ENCODE results near the gene PTGIR.
"Not testable (repeated sequence)": the region's sequence is repeated elsewhere in the genome, so short reads cannot be mapped to it uniquely, and the experiment has no call there.

The PTGIR gene

DNA sequence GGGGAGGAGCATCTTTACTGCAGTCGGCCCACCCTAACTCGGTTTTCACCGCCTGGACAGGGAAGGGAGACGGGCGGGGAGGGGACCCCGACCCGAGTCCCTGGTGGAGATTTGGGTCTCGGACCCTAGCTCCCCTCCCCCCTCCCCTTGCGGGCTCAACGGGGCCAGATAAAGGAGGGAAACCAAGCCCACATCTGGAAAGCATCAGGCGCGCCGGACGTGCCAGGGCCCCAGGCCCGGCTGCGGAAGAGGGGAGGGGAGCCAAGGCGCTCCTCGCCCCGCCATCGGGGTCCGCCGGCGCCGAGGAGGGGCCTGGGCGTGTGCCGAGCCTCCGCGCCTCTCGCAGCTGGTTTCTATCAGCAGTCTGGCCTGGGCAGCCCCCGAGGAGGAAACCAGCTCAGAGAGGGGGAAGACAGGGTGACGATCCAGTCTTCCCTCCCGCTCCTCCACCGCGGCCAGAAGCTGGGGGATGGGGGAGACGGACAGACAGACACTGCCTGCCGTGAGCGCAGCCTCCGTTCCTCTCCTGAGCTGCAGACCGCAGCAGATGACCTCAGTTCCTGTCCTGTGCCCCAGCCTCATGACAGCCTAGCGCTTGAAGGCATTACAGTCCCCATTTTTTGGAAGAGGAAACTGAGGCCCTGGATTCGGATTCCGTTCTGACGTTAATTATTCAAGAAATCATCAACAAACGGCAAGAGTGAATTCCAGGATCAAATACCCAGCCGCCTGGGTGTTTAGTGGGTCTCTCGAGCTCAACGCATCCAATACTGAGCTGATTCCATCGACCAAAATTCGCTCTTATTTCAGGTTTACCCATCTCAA is 14.7 kb upstream of the PTGIR start:
- no peak for DNase-seq

GRCh38 chr19:46637224-46637623 is 12.3 kb upstream of the PTGIR start:
- no peak for DNase-seq

DNA sequence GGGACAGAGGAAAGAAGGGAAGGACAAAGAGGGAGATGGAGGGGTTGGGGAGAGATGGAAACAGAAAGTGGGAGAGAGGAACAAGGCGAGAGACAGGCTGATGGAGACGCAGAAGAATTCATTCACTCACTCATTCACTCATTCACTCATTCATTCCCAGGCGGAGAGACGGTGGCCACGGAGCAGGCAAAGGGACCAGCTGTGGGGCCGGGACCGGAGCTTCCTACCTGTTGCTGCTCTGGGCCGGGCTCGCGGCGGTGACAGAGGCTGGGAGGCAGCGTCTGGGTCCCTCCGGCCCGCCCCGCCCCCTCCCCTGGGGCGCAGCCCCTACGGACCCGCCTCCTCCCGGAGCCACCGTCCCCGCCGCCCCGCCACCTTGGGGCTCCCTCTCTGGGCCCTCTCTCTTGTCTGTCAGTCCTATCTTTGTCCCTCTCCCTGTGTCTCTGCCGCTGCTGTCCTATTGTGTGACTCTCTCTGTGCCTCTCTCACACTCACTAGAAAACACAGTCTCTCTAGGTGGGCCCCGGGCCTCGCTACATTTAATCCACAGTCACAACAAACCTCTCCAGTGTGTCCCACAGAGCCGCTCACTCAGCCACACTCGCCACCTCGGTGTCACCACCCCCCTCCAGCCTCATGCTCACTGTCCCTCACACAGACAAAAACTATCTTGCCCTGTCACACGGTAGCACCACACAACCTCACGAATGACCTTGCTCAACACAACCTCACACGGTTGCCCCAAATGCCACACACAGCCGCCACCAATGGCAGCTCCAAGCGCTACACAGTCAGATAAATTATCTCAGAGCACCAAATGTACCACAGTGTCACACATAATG is 11.3 kb upstream of the PTGIR start, which contains the start of gene GNG8:
TSS of gene GNG8 (minus strand) at position 283 of the 842 bp plus-strand sequence. CDS start 1,520 bp downstream, outside the sequence.
- no peak for DNase-seq

GRCh38 chr19:46634656-46635218 is 9.8 kb upstream of the PTGIR start:
- DNase-seq = no peak

GRCh38 chr19:46634045-46634655 is 9.3 kb upstream of the PTGIR start:
- DNase-seq = peak; percentile 67

DNA sequence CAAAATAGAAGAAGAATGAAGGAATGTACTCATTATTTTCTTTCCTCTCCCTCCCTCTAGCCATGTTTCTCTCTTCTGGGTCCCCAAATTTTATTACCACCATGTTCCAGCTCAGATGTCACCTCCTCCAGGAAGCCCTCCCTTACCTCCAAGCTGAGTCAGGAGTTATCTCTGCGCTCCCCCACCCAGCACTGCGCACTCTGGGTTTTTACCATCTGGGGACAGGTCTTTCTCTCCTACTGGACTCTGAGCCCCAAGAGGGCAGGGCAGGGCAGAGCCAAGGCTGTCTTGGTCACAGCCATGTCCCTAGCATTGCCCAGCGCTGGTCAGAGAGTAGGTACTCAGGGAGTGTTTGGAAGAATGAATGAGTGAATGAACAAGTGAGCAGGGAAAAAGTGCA is 8.2 kb upstream of the PTGIR start:
- DNase-seq = no peak

DNA sequence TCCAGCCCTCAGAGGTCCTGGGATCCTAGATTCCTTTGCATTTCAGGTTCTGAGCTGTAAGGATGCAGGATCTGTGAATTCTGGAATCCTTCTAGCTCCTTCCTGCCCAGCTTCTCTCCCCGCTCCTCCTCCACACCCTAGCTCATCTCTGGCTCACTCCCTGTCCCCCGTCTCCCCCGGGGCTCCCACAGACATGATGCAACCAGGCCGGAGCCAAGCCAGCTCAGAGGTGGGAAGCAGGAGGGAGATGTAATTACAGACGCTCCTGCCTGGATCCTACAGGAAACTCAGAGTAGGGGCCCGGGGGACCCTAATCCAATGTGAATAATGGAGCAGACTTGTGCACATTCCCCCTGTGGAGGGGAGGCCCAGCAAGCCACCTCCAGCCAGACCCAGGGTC is 6.6 kb upstream of the PTGIR start:
- DNase-seq = no peak

- no peak for DNase-seq
These were observed 5.8 kb upstream of the PTGIR start for GRCh38 chr19:46630586-46631205.

GRCh38 chr19:46629546-46630025 is 4.7 kb upstream of the PTGIR start:
- DNase-seq = no peak

DNA sequence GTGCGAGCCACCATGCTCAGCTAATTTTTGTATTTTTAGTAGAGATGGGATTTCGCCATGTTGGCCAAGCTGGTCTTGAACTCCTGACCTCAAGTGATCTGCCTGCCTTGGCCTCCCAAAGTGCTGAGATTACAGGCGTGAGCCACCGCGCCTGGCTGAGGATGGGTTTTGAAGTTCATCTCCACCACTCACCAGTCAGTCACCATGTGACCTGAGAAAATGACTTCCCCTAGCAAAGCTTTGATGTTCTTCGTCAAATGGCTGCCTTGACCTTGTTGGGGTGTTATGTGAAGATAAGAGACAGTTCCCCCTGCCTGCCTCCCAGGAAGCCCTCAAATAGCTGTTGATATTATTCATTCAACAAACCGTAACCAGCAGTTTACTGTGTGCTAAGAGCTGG is 4.1 kb upstream of the PTGIR start:
- not testable (repeated sequence) for DNase-seq

DNA sequence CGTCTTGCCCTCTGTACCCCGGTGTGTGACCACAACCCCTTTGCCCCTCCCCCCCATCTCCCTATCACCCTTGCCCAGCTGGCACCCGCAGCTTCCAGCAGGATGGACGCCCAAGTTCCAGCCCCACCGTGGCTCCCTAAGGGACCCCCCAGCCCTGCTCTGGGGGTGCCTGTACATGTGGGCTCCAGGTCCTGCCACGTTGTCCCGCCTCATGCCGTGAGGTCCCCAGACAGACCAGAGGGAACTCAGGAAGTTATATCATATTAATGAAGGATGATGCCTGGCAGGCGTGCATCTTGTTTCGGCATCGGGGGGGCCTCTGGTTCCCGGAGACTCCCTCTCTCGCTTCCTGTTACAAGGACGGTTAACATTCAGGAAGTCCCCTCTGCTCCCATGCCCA is 1.6 kb upstream of the PTGIR start:
- no peak for DNase-seq

DNA sequence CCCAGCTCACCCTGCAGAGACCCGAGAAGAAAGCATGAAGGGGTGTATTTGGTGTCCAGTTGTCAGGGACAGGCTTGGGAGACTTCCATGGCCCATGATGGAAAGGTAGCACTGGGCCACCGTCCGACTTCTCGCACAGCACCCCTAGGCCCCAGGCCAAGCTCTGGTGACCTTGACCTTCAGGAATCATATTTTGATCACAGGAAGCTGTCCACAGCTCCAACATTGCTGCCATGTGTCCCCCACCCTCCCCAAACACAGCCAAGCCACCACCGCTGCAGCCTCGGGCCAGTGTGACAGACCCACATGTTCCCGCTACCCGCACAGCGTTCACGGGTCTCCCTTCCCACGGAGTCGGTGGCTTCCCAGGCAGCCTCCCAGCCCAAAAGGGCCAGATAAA is 842 bp upstream of the PTGIR start:
- DNase-seq = no peak

DNA sequence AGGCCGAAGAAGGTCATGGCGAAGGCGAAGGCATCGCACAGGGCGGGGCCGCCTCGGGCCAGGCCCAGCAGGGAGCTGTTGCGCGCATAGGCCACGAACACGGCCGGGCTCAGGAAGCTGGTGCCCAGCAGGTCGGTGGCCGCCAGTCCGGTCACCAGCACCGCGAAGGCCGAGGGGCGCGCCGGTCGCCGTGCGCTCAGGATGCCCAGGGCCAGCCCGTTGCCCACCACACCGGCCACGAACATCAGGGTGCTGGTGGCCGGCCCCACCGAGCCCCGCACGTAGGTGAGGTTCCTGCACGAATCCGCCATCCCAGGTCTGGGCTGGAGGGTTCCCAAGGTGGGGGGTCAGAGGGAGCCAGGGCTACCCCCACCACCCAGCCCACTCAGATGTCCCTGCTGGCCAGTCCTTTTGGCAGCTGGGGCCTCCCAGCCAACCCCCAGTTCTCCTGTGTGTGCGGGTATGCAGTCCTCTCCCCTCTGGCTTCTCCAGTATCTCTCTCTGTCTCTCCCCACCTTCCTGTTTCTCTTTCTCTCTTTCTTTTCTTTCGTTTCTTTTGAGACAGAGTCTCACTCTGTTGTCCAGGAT is 880 bp downstream of the PTGIR start:
- DNase-seq = no peak

DNA sequence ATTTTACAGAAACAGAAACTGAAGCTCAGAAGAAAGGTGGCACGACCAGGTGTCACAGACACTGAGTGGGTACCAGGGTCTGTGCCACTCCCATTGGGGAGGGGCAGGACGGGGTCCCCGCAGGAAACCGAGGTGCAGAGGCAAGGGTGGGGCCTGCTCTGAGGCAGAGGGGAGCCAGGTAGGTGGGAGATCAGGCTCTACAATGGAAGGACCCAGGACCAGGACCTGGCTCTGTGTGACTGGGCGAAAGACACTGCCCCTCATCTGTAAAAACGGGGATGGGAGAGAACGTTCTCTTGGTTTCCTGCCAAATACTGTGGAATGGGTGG is 2.8 kb downstream of the PTGIR start:
- DNase-seq = no peak

DNA sequence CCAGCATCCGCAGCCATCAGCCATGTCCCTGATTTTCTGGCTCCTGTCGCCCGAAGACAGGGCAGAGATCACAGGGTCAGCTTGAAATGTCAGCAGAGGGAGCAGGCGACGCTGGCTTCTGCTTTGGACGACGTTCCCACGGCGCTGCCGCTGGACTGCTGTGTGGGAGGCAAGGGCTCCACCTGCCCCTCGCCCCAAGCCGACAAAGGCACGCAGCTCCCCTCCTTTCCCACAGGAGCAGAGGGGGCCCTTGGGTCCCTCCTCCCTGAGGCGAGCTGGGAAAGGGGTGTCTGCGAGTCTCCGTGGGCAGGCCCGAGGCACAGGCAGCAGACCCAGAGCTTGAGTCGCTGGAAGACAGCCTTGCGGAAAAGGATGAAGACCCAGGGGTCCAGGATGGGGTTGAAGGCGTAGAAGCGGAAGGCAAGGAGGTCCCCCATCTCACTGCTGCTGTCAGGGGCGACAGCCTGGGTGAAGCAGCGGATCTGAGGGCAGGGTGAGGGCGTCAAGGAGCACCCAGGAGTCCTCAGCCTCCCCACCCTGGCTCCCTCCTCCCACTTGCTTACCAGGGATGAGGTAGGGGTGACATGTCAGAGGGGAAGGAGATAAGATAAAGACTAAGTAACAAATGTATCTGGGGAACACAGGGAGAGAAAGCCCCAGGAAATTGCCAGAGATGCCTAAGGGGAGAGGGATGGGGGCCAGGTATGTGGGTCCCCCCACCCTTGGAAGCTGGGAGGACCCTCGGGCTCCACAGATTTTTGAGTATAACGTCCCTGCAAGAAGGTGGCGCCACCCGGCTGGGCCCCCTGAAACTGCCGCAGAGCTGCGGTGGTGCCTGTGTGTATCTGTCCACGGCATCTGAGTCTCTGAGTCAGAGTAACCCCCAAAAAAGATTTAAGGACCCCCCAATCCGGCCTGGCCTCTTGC is 3.4 kb downstream of the PTGIR start:
- DNase-seq = no peak

- DNase-seq = no peak
These were observed 4.2 kb downstream of the PTGIR start for GRCh38 chr19:46620716-46621115.

DNA sequence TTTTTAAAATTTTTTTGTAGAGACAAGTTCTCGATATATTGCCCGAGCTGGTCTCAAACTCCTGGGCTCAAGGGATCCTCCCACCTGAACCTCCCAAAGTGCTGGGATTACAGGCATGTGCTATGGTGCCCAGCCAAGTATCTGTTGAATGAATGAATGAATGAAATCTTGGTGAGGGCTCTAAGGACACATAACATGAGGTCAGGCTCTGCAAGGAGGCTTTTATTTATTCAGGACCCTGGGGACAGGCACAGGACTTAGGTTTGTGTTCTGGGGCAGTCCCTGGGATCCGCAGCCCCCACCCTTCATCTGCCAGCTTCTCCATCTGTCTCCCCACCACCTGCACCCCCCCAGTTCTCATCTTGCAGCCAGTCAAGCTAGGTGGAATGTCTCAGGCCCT is 4.6 kb downstream of the PTGIR start:
- DNase-seq = no peak

- DNase-seq = no peak
These were observed 6.1 kb downstream of the PTGIR start for GRCh38 chr19:46618670-46619231.

DNA sequence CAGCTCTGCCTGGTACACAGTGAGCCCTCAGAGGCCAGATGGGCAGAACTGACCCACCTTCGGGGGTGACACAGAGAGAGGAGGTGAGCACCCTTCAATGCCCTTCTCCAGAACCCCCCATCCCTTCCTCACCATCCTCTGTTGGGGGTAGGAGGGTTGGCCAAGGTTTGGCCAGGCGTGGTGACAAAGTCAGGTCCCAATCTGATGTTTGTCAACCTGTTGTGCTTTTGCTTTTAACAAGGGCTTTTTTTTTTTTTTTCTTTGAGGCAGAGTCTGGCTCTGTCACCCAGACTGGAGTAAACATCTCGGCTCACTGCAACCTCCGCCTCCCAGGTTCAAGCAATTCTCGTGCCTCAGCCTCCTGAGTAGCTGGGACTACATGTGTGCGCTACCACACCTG is 7.3 kb downstream of the PTGIR start:
- DNase-seq = no peak

DNA sequence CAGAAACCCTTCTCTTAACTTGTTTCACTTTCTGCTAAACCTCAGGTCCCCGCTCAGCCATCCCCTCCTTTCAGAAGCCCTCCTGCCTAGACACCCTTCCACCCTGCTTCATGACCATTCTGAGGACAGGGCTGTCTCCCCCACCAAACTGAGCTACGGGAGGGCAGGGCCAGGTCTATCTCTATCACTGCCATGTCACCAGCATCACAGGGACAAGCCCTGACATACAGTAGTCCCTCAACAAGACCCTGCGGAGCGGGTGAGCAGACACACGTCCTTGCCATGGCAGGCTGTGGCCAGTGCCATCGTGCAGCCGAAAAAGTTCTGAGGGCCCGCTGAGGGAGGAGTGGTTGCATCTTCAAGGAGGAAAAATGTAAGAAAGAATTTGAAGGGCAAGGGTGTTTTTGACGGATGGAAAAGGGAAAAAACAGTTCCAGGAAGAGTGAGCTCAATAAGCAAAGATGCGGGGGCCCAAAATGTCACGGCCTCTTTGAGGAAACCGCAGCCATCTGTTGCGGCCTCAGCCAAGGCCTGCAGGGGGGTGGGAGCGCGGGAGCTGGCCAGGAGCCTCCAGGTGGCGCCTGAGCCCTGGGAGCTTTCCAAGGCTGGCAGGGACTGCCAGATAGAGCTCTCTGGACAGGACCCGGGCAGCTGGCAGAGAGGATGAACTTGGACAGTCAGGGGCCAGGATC is 8.1 kb downstream of the PTGIR start:
- no peak for DNase-seq
